ENCODE data around the gene SINHCAF.

SINHCAF gene

GRCh38 chr12:31331242-31331641 is 5.3 kb upstream of the SINHCAF start:
- no peak for DNase-seq (ENCODE audit: low spot score)

DNA sequence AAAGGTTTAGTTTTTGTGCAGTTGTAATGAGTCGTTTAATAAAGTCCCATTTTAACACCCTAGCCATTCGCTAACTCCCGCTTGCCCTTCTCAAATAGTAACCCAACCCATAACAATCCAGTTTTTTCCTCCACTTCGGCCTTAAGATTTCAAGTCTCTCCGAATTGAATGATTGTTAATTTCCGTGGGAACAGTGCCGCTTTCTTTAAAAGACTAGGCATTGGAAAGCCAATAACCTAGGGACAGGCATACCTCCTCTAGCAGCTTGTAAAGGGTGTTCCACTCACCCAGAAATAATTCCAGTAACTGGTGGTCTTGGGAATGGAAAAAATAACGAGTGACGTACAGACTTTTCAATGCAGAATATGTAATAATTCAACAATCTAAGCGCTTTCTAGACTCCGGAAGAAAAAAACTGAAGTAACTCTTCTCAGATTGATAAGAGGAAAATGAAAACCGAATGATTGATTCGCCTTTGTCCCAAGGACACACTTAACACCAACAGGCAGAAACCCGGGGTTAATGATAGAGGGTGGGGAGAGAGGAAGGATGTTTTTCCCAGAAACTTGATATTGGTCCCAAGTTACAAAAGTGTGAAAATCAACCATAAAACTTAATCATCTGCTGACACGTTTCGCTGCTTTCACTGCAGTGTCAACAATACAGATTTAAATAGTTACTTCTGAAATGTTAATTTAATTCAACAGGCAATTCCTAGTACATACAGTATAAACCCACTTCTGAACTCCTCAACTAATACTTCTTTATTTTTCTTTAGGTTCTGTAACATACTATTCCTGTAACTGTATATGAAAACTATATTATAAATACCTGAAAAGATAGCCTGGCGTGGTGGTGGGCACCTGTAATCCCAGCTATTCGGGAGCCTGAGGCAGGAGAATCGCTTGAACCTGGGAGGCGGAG is 1.0 kb upstream of the SINHCAF start:
- DNase-seq (ENCODE audit: low spot score): no peak

DNA sequence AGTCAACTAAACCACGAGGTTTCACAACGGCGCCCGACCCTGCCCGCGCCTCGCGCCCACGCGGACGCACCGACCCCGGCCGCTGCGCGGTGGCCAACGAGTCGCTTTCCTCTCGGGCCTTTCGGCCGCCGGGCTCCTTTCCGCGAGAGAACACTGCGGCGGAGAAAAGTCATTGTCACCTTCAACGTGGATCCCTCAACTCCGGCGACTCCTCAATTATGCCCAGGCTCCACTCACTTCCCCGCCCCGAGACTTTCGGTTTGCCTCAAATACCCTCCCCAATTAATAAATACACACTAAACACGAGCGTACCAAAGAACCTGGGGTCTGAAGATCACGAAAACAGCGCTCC is 450 bp downstream of the SINHCAF start:
- no peak for DNase-seq (ENCODE audit: low spot score)

GRCh38 chr12:31324845-31325523 is 966 bp downstream of the SINHCAF start:
- peak; percentile 61 for DNase-seq (ENCODE audit: low spot score)

- peak; percentile 75 for DNase-seq (ENCODE audit: low spot score)
Measured at GRCh38 chr12:31324116-31324844, 1.7 kb downstream of the SINHCAF start.

GRCh38 chr12:31323391-31324115 is 2.4 kb downstream of the SINHCAF start:
- peak; percentile 32 for DNase-seq (ENCODE audit: low spot score)

- peak; percentile 69 for DNase-seq (ENCODE audit: low spot score)
Measured at GRCh38 chr12:31322801-31323207, 3.1 kb downstream of the SINHCAF start.

- peak; percentile 27 for DNase-seq (ENCODE audit: low spot score)
Measured at GRCh38 chr12:31321897-31322228, 4.1 kb downstream of the SINHCAF start.

- DNase-seq (ENCODE audit: low spot score): no peak
Measured at GRCh38 chr12:31321186-31321896, 4.6 kb downstream of the SINHCAF start.

GRCh38 chr12:31318657-31319269 is 7.2 kb downstream of the SINHCAF start:
- DNase-seq (ENCODE audit: low spot score): no peak

GRCh38 chr12:31317471-31318395 is 8.2 kb downstream of the SINHCAF start:
- DNase-seq (ENCODE audit: low spot score): no peak

GRCh38 chr12:31316891-31317290 is 9.1 kb downstream of the SINHCAF start:
- DNase-seq (ENCODE audit: low spot score): no peak

DNA sequence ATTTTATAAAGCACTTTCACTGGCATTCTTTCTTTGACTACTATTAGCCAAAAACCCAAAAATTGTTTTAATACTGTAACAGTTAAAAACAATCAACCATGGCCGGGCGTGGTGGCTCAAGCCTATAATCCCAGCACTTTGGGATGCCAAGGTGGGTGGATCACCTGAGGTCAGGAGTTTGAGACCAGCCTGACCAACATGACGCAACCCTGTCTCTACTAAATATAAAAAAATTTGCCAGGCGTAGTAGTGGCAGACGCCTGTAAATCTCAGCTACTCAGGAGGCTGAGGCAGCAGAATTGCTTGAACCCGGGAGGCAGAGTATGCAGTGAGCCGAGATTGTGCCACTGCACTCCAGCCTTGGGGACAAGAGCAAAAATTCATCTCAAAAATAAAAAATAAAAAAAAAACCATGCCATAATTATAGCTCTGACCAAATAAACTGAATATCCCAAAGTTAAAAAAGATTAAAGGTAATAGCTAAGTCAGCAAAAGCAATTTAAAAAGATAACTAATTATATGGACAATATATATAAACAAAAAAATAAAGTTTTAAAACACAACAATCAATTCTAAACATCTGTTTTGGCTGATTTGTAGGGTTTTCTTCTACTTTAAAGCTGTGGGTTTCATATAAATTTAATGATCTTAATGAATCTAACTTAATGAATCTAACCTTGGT is 10.0 kb downstream of the SINHCAF start:
- no peak for DNase-seq (ENCODE audit: low spot score)

- DNase-seq (ENCODE audit: low spot score): no peak
Measured at GRCh38 chr12:31315044-31315715, 10.8 kb downstream of the SINHCAF start.

DNA sequence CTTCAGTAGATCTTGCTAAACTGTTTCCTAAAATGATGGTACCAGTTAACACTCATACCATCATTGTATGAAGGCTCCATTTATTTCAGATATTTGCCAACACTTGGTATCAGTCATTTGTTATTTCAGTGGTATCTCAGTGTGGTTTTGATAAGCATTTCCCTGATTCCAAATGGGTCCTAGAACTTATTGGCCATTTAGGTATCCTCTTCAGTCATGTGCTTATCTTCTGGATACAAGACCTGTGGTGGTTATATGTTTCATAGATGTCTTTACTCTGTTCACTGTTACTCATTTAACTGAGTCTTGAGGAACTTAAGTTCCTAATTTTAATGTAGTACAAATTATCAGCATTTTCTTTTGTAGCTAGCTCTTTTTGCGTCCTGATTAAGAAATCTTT is 13.5 kb downstream of the SINHCAF start:
- no peak for DNase-seq (ENCODE audit: low spot score)

DNA sequence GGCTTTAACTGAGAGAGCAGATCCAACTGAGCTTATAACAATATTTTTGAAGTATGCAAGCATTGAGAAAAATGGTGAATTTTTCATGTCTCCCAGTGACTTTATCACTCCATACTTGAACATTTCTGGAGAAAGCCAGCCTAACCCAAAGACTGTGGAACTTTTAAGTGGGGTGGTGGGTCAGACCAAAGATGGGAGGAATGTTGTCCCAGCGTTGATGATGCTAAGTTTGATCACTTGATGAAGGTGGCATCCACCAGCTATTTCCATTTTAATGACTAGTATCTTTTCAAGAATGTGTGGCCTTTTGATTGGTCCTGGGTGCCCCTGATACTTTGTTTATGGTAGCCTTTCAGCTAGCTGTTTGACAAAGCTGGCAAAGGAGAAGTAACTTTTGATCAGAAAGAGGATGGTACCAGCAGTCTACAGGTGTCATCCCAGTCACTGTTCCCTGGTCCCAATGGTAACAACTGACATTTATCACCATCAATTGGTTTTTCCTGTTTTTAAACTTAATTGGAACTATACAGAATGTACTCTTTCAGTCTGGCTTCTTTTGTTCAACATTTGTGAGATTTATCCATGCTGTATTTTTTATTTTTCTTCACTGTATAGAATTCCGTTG is 14.2 kb downstream of the SINHCAF start:
- no peak for DNase-seq (ENCODE audit: low spot score)

- DNase-seq (ENCODE audit: low spot score): no peak
Measured at GRCh38 chr12:31310488-31310887, 15.5 kb downstream of the SINHCAF start.

DNA sequence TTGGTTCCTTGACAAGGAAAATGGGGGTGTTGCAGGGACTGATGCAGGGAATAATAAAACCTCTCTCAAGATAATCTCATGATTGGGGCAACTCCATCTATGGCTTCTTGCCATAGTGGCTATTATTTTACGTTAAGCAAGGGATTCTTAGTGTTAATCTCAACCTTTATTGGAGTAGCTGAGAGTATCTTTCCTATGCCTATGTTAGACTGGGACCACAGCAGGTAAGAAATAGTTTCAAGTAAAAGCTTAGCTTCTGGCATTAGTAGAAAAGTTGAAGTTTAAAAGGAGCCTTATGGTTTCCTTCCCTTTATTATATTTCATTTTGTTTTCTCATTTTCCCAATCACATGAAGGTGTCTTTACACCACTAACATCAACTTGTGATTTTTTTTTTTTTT is 16.7 kb downstream of the SINHCAF start:
- no peak for DNase-seq (ENCODE audit: low spot score)
